HEK293 (cell line): ENCODE measurements around the gene HES5.
A peak's percentile ranks its signal among the peaks of the same experiment; 100 is the strongest.

Experiments
- CTCF ChIA-PET: fragments of 350-600 bp; formaldehyde crosslinking; extraction: SDS; loops from one replicate; lab custom pipeline; 2021; ENCODE audit warnings: antibody characterized with exemption; lab: Yijun Ruan, JAX
- POLR2A ChIA-PET: fragments of 300-600 bp; formaldehyde crosslinking; extraction: SDS; loops from one replicate; lab custom pipeline; 2020; ENCODE audit warnings: antibody characterized with exemption, inconsistent platforms; lab: Yijun Ruan, JAX
- H3K27ac ChIP-seq: fragments of 200-500 bp; sonication (Bioruptor generic); 2 replicates; pipeline ENCODE4 v1.5.1; 2014; ENCODE audit warnings: low read depth, low read length, control low read depth, inconsistent platforms; ENCODE audit errors: extremely low read depth
- H3K36me3 ChIP-seq, 2 experiments: fragments of 200-500 bp in 1 of 2; sonication (Bioruptor generic) in 1 of 2; 1 replicate in 1 of 2; 2 replicates in 1 of 2; pipeline ENCODE4 v1.5.1; 2014 to 2017; ENCODE audit warnings: inconsistent platforms in 2 of 2, low read length in 2 of 2; ENCODE audit not compliant: control insufficient read depth in 2 of 2, insufficient read depth in 1 of 2
- H3K4me1 ChIP-seq: fragments of 200-500 bp; sonication (Bioruptor generic); 2 replicates; pipeline ENCODE4 v1.5.1; 2014; ENCODE audit warnings: mild to moderate bottlenecking, low read length, inconsistent platforms; ENCODE audit not compliant: control insufficient read depth, insufficient read depth
- H3K4me3 ChIP-seq: 2 replicates; pipeline ENCODE4 v1.5.1; 2011; ENCODE audit warnings: low read depth, mild to moderate bottlenecking, control low read depth, low read length, moderate library complexity
- H3K9me3 ChIP-seq: fragments of 200-500 bp; sonication (Bioruptor generic); 2 replicates; pipeline ENCODE4 v1.5.1; 2014; ENCODE audit warnings: low read depth, low read length, inconsistent platforms; ENCODE audit not compliant: control insufficient read depth, insufficient read depth
- AEBP2 ChIP-seq: fragments of 450-650 bp; formaldehyde crosslinking; IDR thresholded peaks from 2 replicates; pipeline ENCODE4 v1.5.1; 2016; ENCODE audit warnings: missing biosample characterization, missing genetic modification characterization, borderline replicate concordance
- GLI4 ChIP-seq: fragments of 450-650 bp; formaldehyde crosslinking; IDR thresholded peaks from 2 replicates; pipeline ENCODE4 v1.5.1; 2016; ENCODE audit warnings: missing biosample characterization, missing genetic modification characterization
- MEIS1 ChIP-seq: sonication (generic); formaldehyde crosslinking; IDR thresholded peaks from 2 replicates; pipeline ENCODE4 v1.8.1; 2022; ENCODE audit warnings: missing genetic modification reagents, mild to moderate bottlenecking, borderline replicate concordance
- PBX3 ChIP-seq: sonication (generic); formaldehyde crosslinking; IDR thresholded peaks from 2 replicates; pipeline ENCODE4 v1.8.1; 2022; ENCODE audit warnings: mild to moderate bottlenecking, moderate library complexity, missing genetic modification reagents
- SCRT2 ChIP-seq: fragments of 450-650 bp; formaldehyde crosslinking; IDR thresholded peaks from 2 replicates; pipeline ENCODE4 v1.5.1; 2016; ENCODE audit warnings: missing biosample characterization, missing genetic modification characterization
- SETDB1 ChIP-seq: IDR thresholded peaks from one replicate; pipeline ENCODE4 v1.6.1; 2017; ENCODE audit warnings: mild to moderate bottlenecking, low read length, moderate library complexity, mixed read lengths; ENCODE audit not compliant: insufficient read length
- SP7 ChIP-seq: fragments of 450-650 bp; formaldehyde crosslinking; IDR thresholded peaks from 2 replicates; pipeline ENCODE4 v1.5.1; 2016; ENCODE audit warnings: missing biosample characterization, missing genetic modification characterization
- TCF7L2 ChIP-seq: IDR thresholded peaks from 2 replicates; pipeline ENCODE4 v1.6.1; 2011; ENCODE audit warnings: low read depth, mild to moderate bottlenecking, inconsistent platforms, low read length, moderate library complexity, borderline replicate concordance
- YY2 ChIP-seq: fragments of 450-650 bp; formaldehyde crosslinking; IDR thresholded peaks from 2 replicates; pipeline ENCODE4 v1.5.1; 2016; ENCODE audit warnings: missing biosample characterization, missing genetic modification characterization
- ZBTB17 ChIP-seq: fragments of 450-650 bp; formaldehyde crosslinking; IDR thresholded peaks from 2 replicates; pipeline ENCODE4 v1.5.1; 2016; ENCODE audit warnings: missing biosample characterization, missing genetic modification characterization
- ZBTB26 ChIP-seq: fragments of 450-650 bp; formaldehyde crosslinking; optimal IDR thresholded peaks from 2 replicates; pipeline ENCODE3; 2016; ENCODE audit warnings: missing biosample characterization, mild to moderate bottlenecking, missing genetic modification characterization
- ZBTB44 ChIP-seq: fragments of 450-650 bp; IDR thresholded peaks from 2 replicates; pipeline ENCODE4 v1.5.1; 2018; ENCODE audit warnings: missing biosample characterization, mild to moderate bottlenecking, missing genetic modification characterization
- ZBTB7A ChIP-seq: fragments of 450-650 bp; formaldehyde crosslinking; IDR thresholded peaks from 2 replicates; pipeline ENCODE4 v1.5.1; 2016; ENCODE audit warnings: low read depth, missing biosample characterization, missing genetic modification characterization
- ZFHX2 ChIP-seq: fragments of 450-650 bp; formaldehyde crosslinking; conservative IDR thresholded peaks from 2 replicates; pipeline ENCODE4 v1.5.1; 2016; ENCODE audit warnings: missing biosample characterization, missing genetic modification characterization
- ZIC2 ChIP-seq: fragments of 450-650 bp; formaldehyde crosslinking; IDR thresholded peaks from 2 replicates; pipeline ENCODE4 v1.5.1; 2016; ENCODE audit warnings: missing biosample characterization, missing genetic modification characterization
- ZNF157 ChIP-seq: fragments of 450-650 bp; formaldehyde crosslinking; IDR thresholded peaks from 2 replicates; pipeline ENCODE4 v1.5.1; 2016; ENCODE audit warnings: missing biosample characterization, missing genetic modification characterization
- ZNF18 ChIP-seq: fragments of 450-650 bp; formaldehyde crosslinking; IDR thresholded peaks from 2 replicates; pipeline ENCODE4 v1.5.1; 2016; ENCODE audit warnings: missing biosample characterization, missing genetic modification characterization
- ZNF239 ChIP-seq: fragments of 450-650 bp; formaldehyde crosslinking; IDR thresholded peaks from 2 replicates; pipeline ENCODE4 v1.5.1; 2016; ENCODE audit warnings: missing biosample characterization, missing genetic modification characterization
- ZNF248 ChIP-seq: fragments of 450-650 bp; formaldehyde crosslinking; IDR thresholded peaks from 2 replicates; pipeline ENCODE4 v1.5.1; 2017; ENCODE audit warnings: missing biosample characterization, missing genetic modification characterization
- ZNF302 ChIP-seq: fragments of 450-650 bp; formaldehyde crosslinking; IDR thresholded peaks from 2 replicates; pipeline ENCODE4 v1.5.1; 2016; ENCODE audit warnings: missing biosample characterization, missing genetic modification characterization, low read depth
- ZNF37A ChIP-seq: fragments of 450-650 bp; IDR thresholded peaks from 2 replicates; pipeline ENCODE4 v1.5.1; 2018; ENCODE audit warnings: missing biosample characterization, missing genetic modification characterization
- ZNF394 ChIP-seq: fragments of 450-650 bp; formaldehyde crosslinking; IDR thresholded peaks from 2 replicates; pipeline ENCODE4 v1.5.1; 2016; ENCODE audit warnings: missing biosample characterization, missing genetic modification characterization, mild to moderate bottlenecking, moderate library complexity, borderline replicate concordance
- ZNF548 ChIP-seq: fragments of 450-650 bp; formaldehyde crosslinking; IDR thresholded peaks from 2 replicates; pipeline ENCODE4 v1.5.1; 2016; ENCODE audit warnings: missing biosample characterization, missing genetic modification characterization
- ZNF580 ChIP-seq: fragments of 450-650 bp; formaldehyde crosslinking; IDR thresholded peaks from 2 replicates; pipeline ENCODE4 v1.5.1; 2016; ENCODE audit warnings: missing biosample characterization, missing genetic modification characterization
- ZNF629 ChIP-seq: fragments of 450-650 bp; formaldehyde crosslinking; IDR thresholded peaks from 2 replicates; pipeline ENCODE4 v1.5.1; 2017; ENCODE audit warnings: missing biosample characterization, missing genetic modification characterization
- ZNF660 ChIP-seq: fragments of 450-650 bp; IDR thresholded peaks from 2 replicates; pipeline ENCODE4 v1.5.1; 2018; ENCODE audit warnings: missing biosample characterization, mild to moderate bottlenecking, missing genetic modification characterization
- ZNF670 ChIP-seq: fragments of 450-650 bp; formaldehyde crosslinking; IDR thresholded peaks from 2 replicates; pipeline ENCODE4 v1.5.1; 2016; ENCODE audit warnings: missing biosample characterization, missing genetic modification characterization, low read depth
- ZSCAN23 ChIP-seq: fragments of 450-650 bp; formaldehyde crosslinking; IDR thresholded peaks from 2 replicates; pipeline ENCODE4 v1.5.1; 2016; ENCODE audit warnings: missing biosample characterization, missing genetic modification characterization

Gene HES5

GRCh38 chr1:2541619-2542245 is 11.7 kb upstream of the HES5 start (continued):
- TF ChIP-seq ZNF157 (tag by site-specific recombination) (no peak), ZNF248 (tag by site-specific recombination) (no peak), ZNF302 (tag by site-specific recombination) (no peak), SP7 (tag by site-specific recombination) (peak; percentile 23), ZBTB44 (no peak), SETDB1 (no peak), ZNF239 (tag by site-specific recombination) (no peak), ZSCAN23 (no peak), ZNF37A (tag by site-specific recombination) (no peak), ZNF548 (tag by site-specific recombination) (no peak), ZBTB17 (no peak), GLI4 (tag by site-specific recombination) (no peak), ZNF670 (tag by site-specific recombination) (no peak), MEIS1 (CRISPR knock-in tag) (no peak), SCRT2 (tag by site-specific recombination) (no peak), ZBTB7A (tag by site-specific recombination) (no peak), PBX3 (CRISPR knock-in tag) (no peak), ZNF580 (tag by site-specific recombination) (peak; percentile 70), ZNF18 (tag by site-specific recombination) (no peak)

- Histone ChIP-seq H3K27ac (no peak overlapping the region), H3K4me1 (peaks cover 6% of the 10 kb centered on the region), H3K36me3 (no peaks in the 10 kb centered on the region), H3K9me3 (no peaks in the 10 kb centered on the region), H3K4me3 (no peak overlapping the region)
- ChIA-PET CTCF (interaction anchor here (0.7 kb wide), 1 partner anchor 126 kb away, joined by 3 read pairs; no protein-coding TSS in a partner anchor), POLR2A (no interaction called here)
- TF ChIP-seq ZNF394 (tag by site-specific recombination) = no peak
- TF ChIP-seq TCF7L2 = no peak
- TF ChIP-seq ZNF629 (tag by site-specific recombination) = no peak
- no peak for TF ChIP-seq ZNF660 (tag by site-specific recombination)
- peak; percentile 15 for TF ChIP-seq ZBTB26 (tag by site-specific recombination)
- TF ChIP-seq YY2 (tag by site-specific recombination) = no peak
- TF ChIP-seq AEBP2 (tag by site-specific recombination) = no peak
- 0 out of 2 replicates have a peak, but pooled peaks have one; percentile 13 for TF ChIP-seq ZFHX2 (tag by site-specific recombination)
- TF ChIP-seq ZIC2 (tag by site-specific recombination) = no peak
Observed at GRCh38 chr1:2540816-2541492, 10.9 kb upstream of the HES5 start.
